ENCODE results near the gene FBXL2.

FBXL2 gene

DNA sequence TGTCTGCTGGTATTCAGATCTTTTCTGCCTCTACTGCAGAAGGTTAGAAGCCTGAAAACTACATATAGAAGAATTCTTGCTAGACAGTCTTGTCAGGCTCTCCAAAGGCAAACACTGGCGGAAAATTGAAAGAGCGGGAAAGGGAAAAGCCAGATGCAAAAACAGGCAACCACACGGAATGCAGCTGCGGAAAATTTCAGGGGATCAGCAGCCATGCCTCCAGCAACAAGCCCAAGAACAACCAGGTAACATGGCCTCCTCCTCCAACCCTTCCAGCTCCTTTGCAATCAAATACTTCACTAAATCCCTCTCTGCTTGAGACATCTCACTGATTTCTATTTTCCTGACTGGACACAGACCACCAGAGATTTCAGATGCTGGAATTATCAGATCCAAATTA is 153.3 kb downstream of the FBXL2 start:
- DNase-seq: no peak

GRCh38 chr3:33433843-33434242 is 156.6 kb downstream of the FBXL2 start:
- no peak for DNase-seq
